ENCODE data around the gene POLR2E. TPM values are rescaled to one million over a fixed set of nuclear protein-coding genes. Genes with fewer than 3 reads are reported as not detected.

Gene POLR2E
- total and polyA plus RNA-seq, 8 donors, result 40.0 to 69.4 (median 61.3) TPM

GRCh38 chr19:1041835-1042685 lies 53.1 kb downstream of the POLR2E start:
- intact Hi-C loops (cut with DNase I), result no loop called here
- WGBS, 2 donors, result 57 to 67% methylated on average over 43 of the region's 43 CpGs
- H3K36me3 ChIP-seq, result no peaks in the 10 kb centered on the region
- peaks cover 0 to 10% (median 0%) of the 10 kb centered on the region in 3 donors for H3K4me1 ChIP-seq
- peak; percentile 19 to 38 (median 28) for ATAC-seq
- H3K4me3 ChIP-seq, result no peak overlapping the region
- H3K27me3 ChIP-seq, result no peaks in the 10 kb centered on the region
- DNase-seq, result peak; percentile 73 to 96 (median 88)
- TF ChIP-seq, protein P1, sequence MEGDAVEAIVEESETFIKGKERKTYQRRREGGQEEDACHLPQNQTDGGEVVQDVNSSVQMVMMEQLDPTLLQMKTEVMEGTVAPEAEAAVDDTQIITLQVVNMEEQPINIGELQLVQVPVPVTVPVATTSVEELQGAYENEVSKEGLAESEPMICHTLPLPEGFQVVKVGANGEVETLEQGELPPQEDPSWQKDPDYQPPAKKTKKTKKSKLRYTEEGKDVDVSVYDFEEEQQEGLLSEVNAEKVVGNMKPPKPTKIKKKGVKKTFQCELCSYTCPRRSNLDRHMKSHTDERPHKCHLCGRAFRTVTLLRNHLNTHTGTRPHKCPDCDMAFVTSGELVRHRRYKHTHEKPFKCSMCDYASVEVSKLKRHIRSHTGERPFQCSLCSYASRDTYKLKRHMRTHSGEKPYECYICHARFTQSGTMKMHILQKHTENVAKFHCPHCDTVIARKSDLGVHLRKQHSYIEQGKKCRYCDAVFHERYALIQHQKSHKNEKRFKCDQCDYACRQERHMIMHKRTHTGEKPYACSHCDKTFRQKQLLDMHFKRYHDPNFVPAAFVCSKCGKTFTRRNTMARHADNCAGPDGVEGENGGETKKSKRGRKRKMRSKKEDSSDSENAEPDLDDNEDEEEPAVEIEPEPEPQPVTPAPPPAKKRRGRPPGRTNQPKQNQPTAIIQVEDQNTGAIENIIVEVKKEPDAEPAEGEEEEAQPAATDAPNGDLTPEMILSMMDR (IDR thresholded peaks at IDR 0.05), result no peak
- no peak for FAIRE-seq
- no peak overlapping the region for H3K27ac ChIP-seq
- H3K9me3 ChIP-seq, result no peaks in the 10 kb centered on the region

- DNase-seq (peak in 1 of 6 donors; percentile 48), FAIRE-seq (no peak), ATAC-seq (no peak)
- H3K27ac ChIP-seq, result peak overlapping the region in 1 of 4 donors; percentile 8
- intact Hi-C loops (cut with DNase I), result no loop called here
- TF ChIP-seq, protein P1 (IDR thresholded peaks at IDR 0.05), result no peak
- WGBS, 2 donors, result 24 to 37% methylated on average over 23 to 26 of the region's 26 CpGs
- H3K36me3 ChIP-seq, result no peaks in the 10 kb centered on the region
- H3K27me3 ChIP-seq, result no peaks in the 10 kb centered on the region
- peaks cover 0 to 10% (median 0%) of the 10 kb centered on the region in 3 donors for H3K4me1 ChIP-seq
- no peaks in the 10 kb centered on the region for H3K9me3 ChIP-seq
- H3K4me3 ChIP-seq, result peak overlapping the region in 2 of 4 donors; percentile 40 to 55
These were observed 53.8 kb downstream of the POLR2E start for GRCh38 chr19:1041272-1041834.

DNA sequence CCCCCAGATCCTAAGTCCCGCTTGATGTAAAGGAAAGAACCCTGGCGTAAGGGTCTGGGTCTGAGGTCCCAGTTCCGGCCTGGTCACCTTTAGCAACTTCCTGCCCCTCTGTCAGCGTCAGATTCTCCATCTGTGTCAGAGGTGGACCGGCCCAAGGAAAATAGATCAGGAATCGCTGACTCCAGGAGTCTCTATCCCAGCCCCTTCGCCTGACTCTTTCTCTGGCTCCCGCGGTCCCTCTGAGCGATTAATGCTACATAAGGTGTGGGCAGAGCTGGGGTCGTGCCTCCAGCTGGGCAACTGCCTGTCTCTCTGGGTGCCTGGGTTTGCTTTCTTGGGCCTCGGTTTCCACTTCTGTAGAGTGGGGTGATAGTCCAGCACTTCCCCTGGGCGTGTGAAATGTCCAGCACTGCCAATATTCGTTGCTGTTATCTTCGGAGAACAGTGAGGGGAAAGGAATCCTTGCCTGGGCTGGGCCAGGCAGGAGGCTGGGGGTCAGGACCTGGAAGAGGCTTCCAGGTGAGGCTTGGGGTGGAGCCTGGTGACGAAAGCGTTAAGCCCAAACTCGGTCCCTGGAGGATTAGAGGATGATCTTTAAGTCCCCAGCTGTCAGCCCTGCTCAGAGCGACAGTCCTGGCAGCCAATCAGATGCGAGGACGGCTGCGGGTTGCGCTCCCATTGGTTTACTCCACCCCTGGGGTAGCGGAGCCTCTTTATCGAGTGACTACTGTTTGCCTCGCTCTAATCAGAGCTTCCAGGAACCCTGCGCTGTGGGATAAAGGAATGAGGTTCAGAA lies 54.5 kb downstream of the POLR2E start:
- DNase-seq, result peak; percentile 89 to 94 (median 90)
- WGBS, 2 donors, result 1% methylated on average over 27 of the region's 27 CpGs
- no peaks in the 10 kb centered on the region for H3K27me3 ChIP-seq
- H3K9me3 ChIP-seq, result no peaks in the 10 kb centered on the region
- intact Hi-C loops (cut with DNase I), result no loop called here
- peaks cover 0 to 10% (median 0%) of the 10 kb centered on the region in 3 donors for H3K4me1 ChIP-seq
- FAIRE-seq, result no peak
- H3K4me3 ChIP-seq, result peak overlapping the region; percentile 18 to 55 (median 33)
- no peaks in the 10 kb centered on the region for H3K36me3 ChIP-seq
- H3K27ac ChIP-seq, result peak overlapping the region in 3 of 4 donors; percentile 8 to 43 (median 35)
- ATAC-seq, result peak; percentile 75 to 84 (median 77)
- TF ChIP-seq, protein P1 (IDR thresholded peaks at IDR 0.05), result no peak

DNA sequence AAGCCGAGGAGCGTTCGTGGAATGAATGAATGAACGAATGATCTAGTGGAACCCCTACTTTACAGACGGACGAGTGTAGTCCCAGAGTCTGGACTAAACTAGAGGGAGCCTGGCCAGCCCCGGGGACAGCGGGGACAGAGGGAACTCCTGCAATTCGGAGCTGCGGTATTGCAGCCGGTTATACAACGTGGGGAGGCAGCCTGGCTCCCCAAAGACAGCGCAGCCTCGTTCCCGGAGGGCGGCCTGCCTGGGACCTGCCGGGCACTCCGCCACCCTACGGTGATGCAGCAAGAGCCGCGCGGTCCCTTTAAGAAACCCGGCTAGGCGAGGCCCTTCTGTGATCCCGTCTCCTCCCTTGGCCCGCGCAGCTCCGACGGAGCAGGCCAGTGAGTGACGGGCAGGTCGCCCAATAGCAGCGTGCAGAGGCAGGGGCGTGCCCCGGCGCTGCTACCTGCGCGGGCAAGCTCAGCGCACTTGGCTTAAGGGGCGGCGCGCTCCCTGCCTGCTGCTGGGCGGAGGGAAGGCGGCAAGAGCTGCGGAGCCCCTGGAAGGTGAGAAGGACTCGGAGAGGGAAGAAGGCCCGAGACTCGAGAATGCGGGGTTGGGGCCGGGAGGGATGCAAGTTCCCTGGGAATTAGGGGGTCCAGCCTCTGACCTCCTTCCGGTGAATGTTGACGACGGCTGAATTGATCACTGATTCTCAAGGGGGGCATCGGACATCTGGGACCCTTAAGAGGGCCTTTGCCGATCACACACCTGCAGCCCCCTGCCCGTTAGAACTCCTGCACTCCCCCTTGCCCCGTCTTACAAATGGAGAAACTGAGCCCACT lies 55.3 kb downstream of the POLR2E start, which contains the start of gene ABCA7:
TSS of gene ABCA7 (plus strand) at position 462 of the 830 bp plus-strand sequence. CDS start 1,255 bp downstream, outside the sequence.
- Histone ChIP-seq H3K27me3 (no peaks in the 10 kb centered on the region), H3K9me3 (no peaks in the 10 kb centered on the region), H3K27ac (peak within 1 kb of the TSS in 3 of 4 donors; percentile 8 to 43 (median 35)), H3K36me3 (no peaks in the 10 kb centered on the region), H3K4me1 (peaks cover 0 to 10% (median 0%) of the 10 kb centered on the region in 3 donors), H3K4me3 (peak within 1 kb of the TSS; percentile 18 to 55 (median 33))
- TF ChIP-seq, protein P1 (IDR thresholded peaks at IDR 0.05), result no peak
- WGBS, 2 donors, result 2% methylated on average over 53 to 56 of the region's 56 CpGs
- peak; percentile 91 to 94 (median 93) for ATAC-seq
- FAIRE-seq, result no peak
- DNase-seq, result peak; percentile 99 to 100 (median 100)
- intact Hi-C loops (cut with DNase I), result no loop called here
